ENCODE results near the gene VPS50. TPM values are rescaled to one million over a fixed set of nuclear protein-coding genes. Genes with fewer than 3 reads are reported as not detected.

The VPS50 gene
- total RNA-seq, 1 donor from 2014 or later, result 6.9 TPM

- intact Hi-C loops (cut with DNase I), result no loop called here
- DNase-seq (ENCODE audit: low spot score in 2 of 2), result no peak
- no peaks in the 10 kb centered on the region for H3K27me3 ChIP-seq
- no peak overlapping the region for H3K27ac ChIP-seq
- H3K4me1 ChIP-seq, result no peaks in the 10 kb centered on the region
- no peak overlapping the region for H3K4me3 ChIP-seq
- H3K9me3 ChIP-seq, result no peaks in the 10 kb centered on the region
- TF ChIP-seq CTCF (IDR thresholded peaks at IDR 0.05), result no peak
- peaks cover 5 to 6% of the 10 kb centered on the region in 2 donors for H3K36me3 ChIP-seq
Observed at GRCh38 chr7:93258661-93259060, 26.5 kb downstream of the VPS50 start.

GRCh38 chr7:93262535-93262934 is 30.4 kb downstream of the VPS50 start:
- Histone ChIP-seq H3K4me3 (no peak overlapping the region), H3K27me3 (no peaks in the 10 kb centered on the region), H3K36me3 (peaks cover 5 to 10% of the 10 kb centered on the region in 2 donors), H3K9me3 (no peaks in the 10 kb centered on the region), H3K4me1 (no peaks in the 10 kb centered on the region), H3K27ac (no peak overlapping the region)
- intact Hi-C loops (cut with DNase I), result no loop called here
- DNase-seq (ENCODE audit: low spot score in 2 of 2), result no peak
- no peak for TF ChIP-seq CTCF (IDR thresholded peaks at IDR 0.05)

- H3K36me3 ChIP-seq, result peaks cover 3 to 5% of the 10 kb centered on the region in 2 donors
- no peak overlapping the region for H3K4me3 ChIP-seq
- intact Hi-C loops (cut with DNase I), result no loop called here
- H3K27ac ChIP-seq, result no peak overlapping the region
- no peaks in the 10 kb centered on the region for H3K27me3 ChIP-seq
- TF ChIP-seq CTCF (IDR thresholded peaks at IDR 0.05), result no peak
- no peaks in the 10 kb centered on the region for H3K9me3 ChIP-seq
- no peaks in the 10 kb centered on the region for H3K4me1 ChIP-seq
- no peak for DNase-seq (ENCODE audit: low spot score in 2 of 2)
Observed at GRCh38 chr7:93265220-93265619, 33.1 kb downstream of the VPS50 start.

GRCh38 chr7:93279541-93279940 is 47.4 kb downstream of the VPS50 start:
- Histone ChIP-seq H3K9me3 (no peaks in the 10 kb centered on the region), H3K36me3 (peaks cover 16 to 20% of the 10 kb centered on the region in 2 donors), H3K4me1 (no peaks in the 10 kb centered on the region), H3K27ac (no peak overlapping the region), H3K4me3 (no peak overlapping the region), H3K27me3 (no peaks in the 10 kb centered on the region)
- TF ChIP-seq CTCF (IDR thresholded peaks at IDR 0.05), result no peak
- no peak for DNase-seq (ENCODE audit: low spot score in 2 of 2)
- intact Hi-C loops (cut with DNase I), result no loop called here

- no peak overlapping the region for H3K27ac ChIP-seq
- H3K4me1 ChIP-seq, result no peaks in the 10 kb centered on the region
- no peaks in the 10 kb centered on the region for H3K36me3 ChIP-seq
- no peak for DNase-seq (ENCODE audit: low spot score in 2 of 2)
- no peak for TF ChIP-seq CTCF (IDR thresholded peaks at IDR 0.05)
- intact Hi-C loops (cut with DNase I), result no loop called here
- no peaks in the 10 kb centered on the region for H3K27me3 ChIP-seq
- no peak overlapping the region for H3K4me3 ChIP-seq
- H3K9me3 ChIP-seq, result no peaks in the 10 kb centered on the region
Observed at GRCh38 chr7:93284908-93285307, 52.7 kb downstream of the VPS50 start.

- Histone ChIP-seq H3K27me3 (no peaks in the 10 kb centered on the region), H3K27ac (no peak overlapping the region), H3K9me3 (no peaks in the 10 kb centered on the region), H3K4me1 (no peaks in the 10 kb centered on the region), H3K36me3 (peaks cover 2 to 25% of the 10 kb centered on the region in 2 donors), H3K4me3 (no peak overlapping the region)
- intact Hi-C loops (cut with DNase I), result no loop called here
- no peak for DNase-seq (ENCODE audit: low spot score in 2 of 2)
- TF ChIP-seq CTCF (IDR thresholded peaks at IDR 0.05), result no peak
Observed at GRCh38 chr7:93293229-93293628, 61.1 kb downstream of the VPS50 start.
